Ectodermal cell (in vitro differentiated cells): Measurements from ENCODE around the gene KIRREL3.

Source experiments
- H3K27ac ChIP-seq: 2 replicates; pipeline ENCODE4 v1.7.0; 2013; ENCODE audit warnings: mild to moderate bottlenecking, low read depth, low read length; ENCODE audit not compliant: insufficient read depth, poor library complexity, severe bottlenecking
- H3K27me3 ChIP-seq: 2 replicates; pipeline ENCODE4 v1.7.0; 2013; ENCODE audit warnings: mild to moderate bottlenecking, low read length; ENCODE audit not compliant: insufficient read depth, control insufficient read depth, poor library complexity, severe bottlenecking
- H3K36me3 ChIP-seq: one replicate; pipeline ENCODE4 v1.7.0; 2013; ENCODE audit warnings: low read length; ENCODE audit not compliant: control insufficient read depth, insufficient read depth
- H3K4me1 ChIP-seq: one replicate; pipeline ENCODE4 v1.7.0; 2013; ENCODE audit warnings: low read length; ENCODE audit not compliant: control insufficient read depth, insufficient read depth
- H3K4me3 ChIP-seq: 2 replicates; pipeline ENCODE4 v1.7.0; 2013; ENCODE audit warnings: low read depth, low read length, control low read depth; ENCODE audit not compliant: insufficient read depth
- H3K9me3 ChIP-seq: 2 replicates; pipeline ENCODE4 v1.7.0; 2013; ENCODE audit warnings: mild to moderate bottlenecking, low read length, moderate library complexity; ENCODE audit not compliant: control insufficient read depth
- WGBS, 2 experiments: methylation state at CpG; one replicate each; pipeline ENCODE4 v1.1.7; 2013; ENCODE audit warnings: missing lambda C conversion rate in 2 of 2; 5-methylcytosine and 5-hydroxymethylcytosine counted together

KIRREL3 gene

DNA sequence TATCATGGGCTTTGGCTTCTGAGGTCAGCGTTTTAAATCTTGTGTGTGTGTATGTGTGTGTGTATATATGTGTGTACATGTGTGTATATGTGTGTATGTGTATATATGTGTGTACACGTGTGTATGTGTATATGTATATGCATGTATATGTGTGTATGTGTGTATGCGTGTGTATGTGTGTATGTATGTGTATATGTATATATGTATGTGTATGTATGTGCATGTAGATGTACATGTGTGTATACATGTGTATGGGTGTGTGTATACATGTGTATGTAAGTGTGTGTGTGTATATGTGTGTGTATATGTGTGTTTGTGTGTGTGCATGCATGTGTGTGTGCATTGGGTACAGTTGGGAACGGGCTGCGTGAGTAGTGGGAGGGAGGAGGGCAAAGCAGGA lies 522.1 kb downstream of the KIRREL3 start:
- WGBS, 2 experiments: 91 to 93% methylated on average over 5 of the region's 5 CpGs
- H3K4me1 ChIP-seq: peaks cover 12% of the 10 kb centered on the region
- no peaks in the 10 kb centered on the region for H3K27me3 ChIP-seq
- no peak overlapping the region for H3K4me3 ChIP-seq
- H3K27ac ChIP-seq: no peak overlapping the region
- no peaks in the 10 kb centered on the region for H3K9me3 ChIP-seq
- no peaks in the 10 kb centered on the region for H3K36me3 ChIP-seq

DNA sequence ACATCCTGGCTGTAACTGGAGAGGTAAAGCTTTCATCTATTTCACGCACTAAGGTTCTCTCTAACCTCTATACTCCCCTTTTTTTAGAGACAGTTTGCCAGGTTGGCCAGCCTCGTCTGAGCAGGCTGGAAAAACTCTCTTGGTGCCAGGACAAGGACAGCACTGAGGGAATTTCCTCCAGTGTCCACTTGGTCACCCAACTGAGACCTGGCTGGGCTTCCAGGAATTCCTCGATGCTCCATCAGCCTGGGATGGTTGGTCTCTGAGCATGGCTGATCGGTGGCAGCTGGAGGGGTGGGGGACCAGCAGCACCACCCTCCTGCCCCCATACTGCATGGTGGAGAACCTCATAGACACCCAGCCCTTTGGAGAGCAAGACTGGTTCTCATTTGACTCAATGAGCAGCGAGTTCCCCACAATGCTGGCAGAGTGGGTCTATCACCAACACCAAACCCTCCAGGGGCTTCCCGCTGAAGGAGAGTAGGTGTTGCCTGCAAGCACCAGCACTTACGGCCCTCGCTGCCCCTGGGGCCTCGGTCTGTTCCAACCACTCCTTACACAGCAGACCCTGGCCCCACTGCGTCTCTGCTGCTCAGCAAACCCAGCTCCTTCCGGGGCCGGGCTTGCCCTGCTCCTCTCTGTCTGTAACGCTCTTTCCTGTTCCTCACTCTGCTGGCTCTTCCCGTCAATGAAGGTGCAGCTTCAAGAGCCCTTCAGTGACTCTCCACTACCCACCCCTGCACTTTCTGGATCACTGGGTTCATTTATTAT lies 522.9 kb downstream of the KIRREL3 start:
- no peaks in the 10 kb centered on the region for H3K36me3 ChIP-seq
- 91 to 93% methylated on average over 14 of the region's 14 CpGs for WGBS, 2 experiments
- H3K9me3 ChIP-seq: no peaks in the 10 kb centered on the region
- no peak overlapping the region for H3K4me3 ChIP-seq
- H3K27me3 ChIP-seq: no peaks in the 10 kb centered on the region
- peaks cover 12% of the 10 kb centered on the region for H3K4me1 ChIP-seq
- no peak overlapping the region for H3K27ac ChIP-seq

DNA sequence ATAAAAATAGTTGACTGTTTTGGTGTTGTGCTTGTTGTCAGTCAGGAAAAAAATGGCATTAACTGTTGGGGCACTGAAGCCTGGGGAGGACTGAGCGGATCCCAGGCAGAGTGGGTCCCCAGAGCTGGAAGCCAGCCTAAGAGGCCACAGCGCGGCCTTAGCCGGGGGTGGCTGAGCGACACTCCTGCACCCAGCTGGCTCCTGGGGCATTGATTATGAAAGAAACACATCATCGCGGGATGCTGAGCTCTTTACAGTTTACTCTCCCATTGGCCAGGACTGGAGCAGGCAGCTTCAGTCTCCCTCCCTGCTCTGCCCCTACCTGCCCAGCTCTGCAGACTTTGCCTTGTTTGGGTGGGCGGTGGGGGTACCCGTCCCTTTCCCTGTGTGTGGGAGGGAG lies 523.6 kb downstream of the KIRREL3 start:
- Histone ChIP-seq H3K4me1 (peaks cover 12% of the 10 kb centered on the region), H3K4me3 (no peak overlapping the region), H3K27ac (no peak overlapping the region), H3K27me3 (no peaks in the 10 kb centered on the region), H3K36me3 (no peaks in the 10 kb centered on the region), H3K9me3 (no peaks in the 10 kb centered on the region)
- WGBS, 2 experiments: 85 to 87% methylated on average over 9 of the region's 9 CpGs

DNA sequence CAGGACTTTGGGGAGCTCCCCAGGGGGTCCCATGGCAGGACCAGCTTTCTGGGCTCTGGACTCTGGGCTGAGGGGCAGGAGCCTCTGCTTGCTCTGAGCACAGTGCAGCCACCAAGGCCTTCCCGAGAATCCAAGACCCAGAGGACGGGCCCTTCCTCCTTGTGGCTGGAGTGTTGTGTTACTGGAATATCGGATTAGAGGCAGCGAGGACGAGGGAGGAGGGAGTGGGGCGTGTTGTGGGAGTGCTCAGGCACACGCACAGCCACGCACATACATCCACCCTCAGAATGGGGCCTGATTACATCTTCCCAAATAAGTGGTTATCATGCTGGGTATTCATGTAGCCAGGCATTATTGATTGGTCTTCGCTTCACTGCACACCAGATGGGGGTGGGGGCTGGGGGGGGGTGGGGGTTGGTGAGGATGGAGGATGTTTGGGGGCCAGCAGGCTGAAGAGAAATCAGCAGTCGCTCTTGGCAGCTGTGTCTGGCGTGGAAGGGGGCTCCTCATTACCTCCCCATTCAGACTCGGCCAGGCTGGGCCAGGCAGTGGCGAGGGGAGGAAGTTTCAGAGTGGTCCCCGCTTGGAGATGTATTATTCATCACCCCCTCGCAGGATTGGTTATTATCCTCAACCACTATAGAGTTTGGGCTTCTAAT lies 524.2 kb downstream of the KIRREL3 start:
- Histone ChIP-seq H3K9me3 (no peaks in the 10 kb centered on the region), H3K27ac (no peak overlapping the region), H3K4me3 (no peak overlapping the region), H3K36me3 (no peaks in the 10 kb centered on the region), H3K4me1 (peaks cover 12% of the 10 kb centered on the region), H3K27me3 (no peaks in the 10 kb centered on the region)
- 85 to 90% methylated on average over 11 to 15 of the region's 15 CpGs for WGBS, 2 experiments

DNA sequence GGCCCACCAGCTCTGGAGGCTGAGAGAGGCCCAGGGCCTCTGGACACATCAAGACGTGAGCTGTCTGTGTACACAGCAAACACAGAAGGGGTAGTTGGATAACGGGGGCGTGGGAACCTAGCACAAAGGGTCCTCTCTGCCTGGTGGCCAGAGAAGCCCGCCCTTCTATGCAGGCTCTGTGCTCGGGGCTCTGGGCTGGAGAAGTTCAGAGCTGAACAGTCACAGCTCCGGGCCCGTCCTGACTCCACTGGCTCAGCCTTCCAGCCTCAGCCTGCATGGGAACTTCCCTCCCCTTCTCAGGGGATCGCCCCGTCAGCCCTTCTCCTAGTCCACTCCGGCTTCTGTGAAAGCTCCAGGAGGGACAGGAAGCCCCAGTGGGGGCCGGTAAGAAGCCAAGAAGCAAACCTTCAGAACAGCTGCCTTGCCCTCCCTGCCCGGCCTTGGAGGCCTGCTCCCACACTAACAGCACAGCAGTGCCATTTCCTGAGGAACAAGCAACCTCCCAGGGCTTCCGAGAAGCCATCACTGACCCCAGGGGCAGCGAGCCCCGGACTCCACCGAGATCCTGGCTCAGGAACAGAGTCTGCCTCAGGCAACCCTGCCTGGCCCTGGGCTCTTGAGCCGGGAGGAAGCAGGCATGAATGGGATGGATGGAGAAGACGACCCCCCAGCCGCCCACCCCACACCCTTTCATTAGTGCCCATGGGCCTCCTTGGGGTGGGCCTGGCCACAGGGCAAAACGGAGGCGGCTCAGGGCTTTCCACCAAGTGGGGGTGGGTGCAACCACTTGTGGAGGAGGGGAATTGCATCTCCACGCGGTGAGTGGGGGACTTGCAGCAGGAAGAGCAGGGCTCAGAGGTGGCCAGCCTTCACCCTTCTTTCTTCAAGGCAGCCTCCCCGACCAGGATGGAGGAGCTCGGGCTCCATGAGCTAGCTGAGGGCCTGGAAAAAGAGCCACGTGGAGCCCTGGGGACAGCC lies 525.3 kb downstream of the KIRREL3 start:
- H3K27me3 ChIP-seq: no peaks in the 10 kb centered on the region
- H3K4me3 ChIP-seq: no peak overlapping the region
- peaks cover 12% of the 10 kb centered on the region for H3K4me1 ChIP-seq
- no peaks in the 10 kb centered on the region for H3K36me3 ChIP-seq
- 92% methylated on average over 26 of the region's 26 CpGs for WGBS, 2 experiments
- no peak overlapping the region for H3K27ac ChIP-seq
- H3K9me3 ChIP-seq: no peaks in the 10 kb centered on the region

DNA sequence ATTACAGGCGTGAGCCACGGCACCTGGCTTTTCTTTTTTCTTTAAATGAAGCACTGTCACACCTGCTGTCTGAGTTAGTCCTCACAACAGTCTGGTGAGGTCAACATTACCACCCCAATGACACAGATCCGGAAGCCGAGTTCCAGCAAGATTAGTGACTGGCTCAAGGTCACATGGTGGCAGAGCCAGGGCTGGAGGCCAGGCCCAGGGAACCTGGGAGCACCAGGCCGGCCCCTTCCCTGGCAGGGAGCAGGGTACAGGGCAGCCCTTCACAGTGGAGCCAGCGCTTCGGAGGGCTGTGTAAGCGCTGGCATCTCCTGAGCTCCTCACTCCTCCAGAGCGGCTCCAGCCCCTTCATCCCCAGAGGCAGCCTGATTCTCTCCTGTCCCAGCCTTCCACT lies 526.4 kb downstream of the KIRREL3 start:
- no peak overlapping the region for H3K4me3 ChIP-seq
- H3K27ac ChIP-seq: no peak overlapping the region
- H3K4me1 ChIP-seq: peaks cover 12% of the 10 kb centered on the region
- no peaks in the 10 kb centered on the region for H3K36me3 ChIP-seq
- 95 to 96% methylated on average over 9 of the region's 9 CpGs for WGBS, 2 experiments
- H3K27me3 ChIP-seq: no peaks in the 10 kb centered on the region
- H3K9me3 ChIP-seq: no peaks in the 10 kb centered on the region

DNA sequence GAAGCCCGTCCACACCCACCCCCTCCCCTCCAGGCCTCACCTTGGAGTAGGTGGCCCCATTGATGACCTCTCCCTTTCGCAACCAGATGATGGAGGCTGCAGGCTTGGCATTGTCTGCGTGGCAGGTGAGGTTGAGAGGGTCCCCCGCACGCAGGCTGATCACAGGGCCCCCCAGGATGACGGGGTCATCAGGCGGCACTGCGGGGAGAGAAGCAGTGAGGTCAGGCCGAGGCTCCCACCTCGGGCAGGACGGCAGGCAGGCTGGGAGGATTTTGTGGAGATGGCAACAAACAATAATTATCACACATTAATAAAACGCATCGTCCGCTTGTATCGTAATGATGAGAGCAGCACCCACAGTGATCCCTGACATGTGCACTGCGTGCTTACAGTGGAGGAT lies 527.3 kb downstream of the KIRREL3 start:
- H3K9me3 ChIP-seq: no peaks in the 10 kb centered on the region
- peaks cover 12% of the 10 kb centered on the region for H3K4me1 ChIP-seq
- WGBS, 2 experiments: 95% methylated on average over 15 to 16 of the region's 16 CpGs
- H3K36me3 ChIP-seq: no peaks in the 10 kb centered on the region
- H3K4me3 ChIP-seq: no peak overlapping the region
- no peaks in the 10 kb centered on the region for H3K27me3 ChIP-seq
- H3K27ac ChIP-seq: no peak overlapping the region

DNA sequence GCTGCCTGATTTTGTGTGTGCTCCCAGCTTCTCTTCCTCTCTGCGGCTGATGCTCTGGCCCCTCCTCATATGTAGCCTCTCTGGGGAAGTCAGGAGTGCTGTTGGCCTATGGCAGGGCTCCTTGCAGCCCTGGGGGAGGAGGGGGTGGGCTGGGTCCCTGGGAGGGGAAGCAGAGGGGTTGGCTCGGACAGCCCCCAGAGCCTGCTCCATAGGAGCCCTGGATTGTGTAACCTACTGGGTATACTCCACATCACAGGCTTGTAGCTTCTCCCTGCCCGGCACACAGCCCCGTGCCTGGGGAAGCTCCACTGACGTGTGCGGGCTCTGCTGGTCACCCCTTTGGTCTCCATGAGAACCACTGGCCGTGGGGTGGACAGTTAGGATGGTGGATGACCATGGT lies 531.3 kb downstream of the KIRREL3 start:
- H3K9me3 ChIP-seq: no peaks in the 10 kb centered on the region
- H3K4me1 ChIP-seq: no peaks in the 10 kb centered on the region
- H3K27me3 ChIP-seq: no peaks in the 10 kb centered on the region
- whole genome bisulfite sequencing, 2 experiments: 90 to 92% methylated on average over 7 of the region's 7 CpGs
- H3K4me3 ChIP-seq: no peak overlapping the region
- no peak overlapping the region for H3K27ac ChIP-seq
- H3K36me3 ChIP-seq: no peaks in the 10 kb centered on the region

DNA sequence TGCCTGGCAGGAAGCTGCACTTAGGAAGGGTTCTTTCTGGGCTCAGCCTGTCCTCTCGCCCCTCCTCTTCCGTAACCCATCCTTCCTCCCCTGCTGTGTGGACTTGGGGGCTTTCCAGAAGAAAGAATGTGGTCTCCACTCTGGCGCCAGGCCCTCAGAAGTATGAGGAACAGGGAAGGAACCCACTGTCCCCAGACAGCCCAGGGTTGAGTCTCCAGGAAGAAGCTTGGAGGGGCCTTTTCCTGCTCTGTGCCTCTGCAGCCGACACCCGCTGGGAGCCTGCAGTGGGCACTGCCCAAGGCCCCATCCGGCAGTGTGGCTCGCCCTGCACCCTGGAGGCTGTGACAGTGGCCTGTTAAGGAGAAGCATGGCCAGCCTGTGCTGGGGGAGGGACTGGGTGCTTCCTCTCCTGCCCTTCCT lies 532.5 kb downstream of the KIRREL3 start:
- 87 to 88% methylated on average over 7 of the region's 7 CpGs for WGBS, 2 experiments
- Histone ChIP-seq H3K4me1 (no peaks in the 10 kb centered on the region), H3K27me3 (no peaks in the 10 kb centered on the region), H3K4me3 (no peak overlapping the region), H3K9me3 (no peaks in the 10 kb centered on the region), H3K36me3 (no peaks in the 10 kb centered on the region), H3K27ac (no peak overlapping the region)

DNA sequence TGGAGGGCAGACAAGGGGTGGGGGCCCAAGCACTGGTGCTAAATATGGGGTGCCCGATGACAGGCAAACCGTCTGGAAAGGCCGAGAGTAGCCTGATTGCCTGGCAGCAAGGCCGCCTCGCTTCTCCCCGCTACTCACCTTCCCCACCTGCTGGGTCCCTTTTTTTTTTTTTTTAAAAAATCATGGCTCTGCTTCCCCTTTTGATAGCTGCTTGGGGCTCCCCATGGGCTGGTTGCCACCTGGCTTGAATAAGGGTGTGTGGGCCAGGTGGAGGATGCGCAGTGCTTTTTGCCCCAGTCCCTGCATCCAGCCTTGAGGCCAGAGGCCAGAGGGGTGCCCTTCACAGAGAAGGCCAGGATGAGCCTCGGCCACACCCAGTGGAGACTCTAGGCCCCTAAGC lies 533.1 kb downstream of the KIRREL3 start:
- no peaks in the 10 kb centered on the region for H3K27me3 ChIP-seq
- H3K9me3 ChIP-seq: no peaks in the 10 kb centered on the region
- no peaks in the 10 kb centered on the region for H3K4me1 ChIP-seq
- no peak overlapping the region for H3K27ac ChIP-seq
- no peaks in the 10 kb centered on the region for H3K36me3 ChIP-seq
- no peak overlapping the region for H3K4me3 ChIP-seq
- 91 to 98% methylated on average over 8 of the region's 8 CpGs for WGBS, 2 experiments
